ENCODE data around the gene ANAPC1.
"Not testable (repeated sequence)": the region's sequence is repeated elsewhere in the genome, so short reads cannot be mapped to it uniquely, and the experiment has no call there.

GRCh38 chr2:111770916-111771658 lies 112.9 kb downstream of the ANAPC1 start:
- TF ChIP-seq POLR2AphosphoS5, CTCF, EP300, POLR2A (IDR thresholded peaks at IDR 0.05): not testable (repeated sequence)

All from gastroesophageal sphincter (tissue), 3 donors.